ENCODE results near the gene SOHLH1.

The SOHLH1 gene

GRCh38 chr9:135693771-135694170, 5.5 kb downstream of the SOHLH1 start:
- no peak for DNase-seq (ENCODE audit: low read depth)
- TF ChIP-seq CTCF (conservative IDR thresholded peaks at IDR 0.05; ENCODE audit: control insufficient read depth, insufficient read depth, low read depth, low read length) = no peak

GRCh38 chr9:135693265-135693664, 6.0 kb downstream of the SOHLH1 start:
- no peak for DNase-seq (ENCODE audit: low read depth)
- TF ChIP-seq CTCF (conservative IDR thresholded peaks at IDR 0.05; ENCODE audit: control insufficient read depth, insufficient read depth, low read depth, low read length) = no peak
- no peak overlapping the region for H3K4me3 ChIP-seq (ENCODE audit: control insufficient read depth, low read depth, low read length)

More at GRCh38 chr9:135693771-135694170, 5.5 kb downstream of the SOHLH1 start:
- H3K4me3 ChIP-seq (ENCODE audit: control insufficient read depth, low read depth, low read length) = no peak overlapping the region

- no peak for TF ChIP-seq CTCF (conservative IDR thresholded peaks at IDR 0.05; ENCODE audit: control insufficient read depth, insufficient read depth, low read depth, low read length)
- H3K4me3 ChIP-seq (ENCODE audit: control insufficient read depth, low read depth, low read length) = no peak overlapping the region
- DNase-seq (ENCODE audit: low read depth) = peak; percentile 17
These were observed 6.9 kb downstream of the SOHLH1 start for GRCh38 chr9:135692410-135692809.

GRCh38 chr9:135690836-135691570, 8.3 kb downstream of the SOHLH1 start:
- TF ChIP-seq CTCF (conservative IDR thresholded peaks at IDR 0.05; ENCODE audit: control insufficient read depth, insufficient read depth, low read depth, low read length) = no peak
- no peak for DNase-seq (ENCODE audit: low read depth)
- no peak overlapping the region for H3K4me3 ChIP-seq (ENCODE audit: control insufficient read depth, low read depth, low read length)

GRCh38 chr9:135689011-135689410, 10.3 kb downstream of the SOHLH1 start:
- no peak overlapping the region for H3K4me3 ChIP-seq (ENCODE audit: control insufficient read depth, low read depth, low read length)
- no peak for TF ChIP-seq CTCF (conservative IDR thresholded peaks at IDR 0.05; ENCODE audit: control insufficient read depth, insufficient read depth, low read depth, low read length)
- no peak for DNase-seq (ENCODE audit: low read depth)

- DNase-seq (ENCODE audit: low read depth) = no peak
- no peak overlapping the region for H3K4me3 ChIP-seq (ENCODE audit: control insufficient read depth, low read depth, low read length)
- no peak for TF ChIP-seq CTCF (conservative IDR thresholded peaks at IDR 0.05; ENCODE audit: control insufficient read depth, insufficient read depth, low read depth, low read length)
These were observed 12.1 kb downstream of the SOHLH1 start for GRCh38 chr9:135687216-135687615.

All from fibroblast of mammary gland (primary cell).